HCT116 (cell line): Measurements from ENCODE around the gene PRRX2.

Source experiments
- RAD21 ChIP-seq: IDR thresholded peaks from 2 replicates; pipeline ENCODE4 v1.6.1; 2012; ENCODE audit warnings: low read depth, mild to moderate bottlenecking
- TF ChIP-seq, protein P1 (sequence below), 3 experiments: fragments of 200-600 bp in 1 of 3; sonication (generic) in 1 of 3; IDR thresholded peaks in 2 of 3; conservative IDR thresholded peaks in 1 of 3; 2 replicates each; pipeline ENCODE4 v1.5.1; 2012 to 2017; ENCODE audit warnings: low read depth in 2 of 3, low read length in 2 of 3, antibody characterized with exemption in 1 of 3, borderline replicate concordance in 1 of 3, control low read depth in 1 of 3, mild to moderate bottlenecking in 1 of 3, mixed read lengths in 1 of 3, mixed run types in 1 of 3, moderate library complexity in 1 of 3; ENCODE audit not compliant: insufficient read depth in 1 of 3

DNA sequence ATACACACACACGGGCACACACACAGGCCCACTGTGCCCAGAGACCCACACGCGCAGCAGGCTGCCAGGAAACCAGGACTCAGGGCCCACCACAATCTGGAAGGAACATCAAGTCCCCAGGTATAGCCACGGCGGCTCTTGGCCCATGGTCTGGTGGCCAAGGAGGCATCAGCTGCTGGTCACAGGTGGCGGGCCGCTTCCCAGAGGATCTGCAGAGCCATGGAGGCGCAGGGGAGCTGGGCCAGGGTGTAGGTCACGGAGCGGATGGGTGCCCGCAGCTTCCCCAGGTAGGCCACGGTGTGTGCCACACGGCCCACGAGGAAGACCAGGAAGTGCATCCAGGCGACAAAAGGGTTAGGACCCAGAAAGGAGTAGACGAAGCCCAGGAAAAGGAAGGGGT lies 74.0 kb downstream of the PRRX2 start:
- TF ChIP-seq, protein P1, sequence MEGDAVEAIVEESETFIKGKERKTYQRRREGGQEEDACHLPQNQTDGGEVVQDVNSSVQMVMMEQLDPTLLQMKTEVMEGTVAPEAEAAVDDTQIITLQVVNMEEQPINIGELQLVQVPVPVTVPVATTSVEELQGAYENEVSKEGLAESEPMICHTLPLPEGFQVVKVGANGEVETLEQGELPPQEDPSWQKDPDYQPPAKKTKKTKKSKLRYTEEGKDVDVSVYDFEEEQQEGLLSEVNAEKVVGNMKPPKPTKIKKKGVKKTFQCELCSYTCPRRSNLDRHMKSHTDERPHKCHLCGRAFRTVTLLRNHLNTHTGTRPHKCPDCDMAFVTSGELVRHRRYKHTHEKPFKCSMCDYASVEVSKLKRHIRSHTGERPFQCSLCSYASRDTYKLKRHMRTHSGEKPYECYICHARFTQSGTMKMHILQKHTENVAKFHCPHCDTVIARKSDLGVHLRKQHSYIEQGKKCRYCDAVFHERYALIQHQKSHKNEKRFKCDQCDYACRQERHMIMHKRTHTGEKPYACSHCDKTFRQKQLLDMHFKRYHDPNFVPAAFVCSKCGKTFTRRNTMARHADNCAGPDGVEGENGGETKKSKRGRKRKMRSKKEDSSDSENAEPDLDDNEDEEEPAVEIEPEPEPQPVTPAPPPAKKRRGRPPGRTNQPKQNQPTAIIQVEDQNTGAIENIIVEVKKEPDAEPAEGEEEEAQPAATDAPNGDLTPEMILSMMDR (IDR thresholded peaks at IDR 0.05 in 2 of 3, conservative IDR thresholded peaks at IDR 0.05 in 1 of 3; ENCODE audit: borderline replicate concordance in 1 of 3, insufficient read depth in 1 of 3, low read depth in 2 of 3, low read length in 2 of 3) = no peak
- no peak for TF ChIP-seq RAD21
